AG04450 (cell line): ENCODE data around the gene LRIF1. TPM values are rescaled to one million over a fixed set of nuclear protein-coding genes. Genes with fewer than 3 reads are reported as not detected.

Experiments used
- CTCF ChIA-PET: fragments of 300-600, 350-600 bp; formaldehyde crosslinking; extraction: SDS; loops from one replicate; lab custom pipeline; 2022; ENCODE audit warnings: antibody characterized with exemption, inconsistent platforms; lab: Charles Lee
- POLR2A ChIA-PET: fragments of 350-600 bp; formaldehyde crosslinking; extraction: SDS; loops from one replicate; lab custom pipeline; 2021; ENCODE audit warnings: antibody characterized with exemption, inconsistent platforms; lab: Yijun Ruan, JAX
- DNase-seq: peaks from one replicate; pipeline ENCODE4 v3.0.0-alpha.2; 2011; ENCODE audit warnings: low read depth, low spot score
- H3K27ac ChIP-seq: one replicate; pipeline ENCODE4 v1.5.1; 2012; ENCODE audit warnings: low read depth, low read length, control low read depth
- H3K27me3 ChIP-seq: one replicate; pipeline ENCODE4 v1.6.0; 2012; ENCODE audit warnings: low read length; ENCODE audit not compliant: control insufficient read depth, insufficient read depth
- H3K4me3 ChIP-seq: 2 replicates; pipeline ENCODE4 v1.5.1; 2011; ENCODE audit warnings: mild to moderate bottlenecking, low read depth, low read length, control low read depth
- H3K9me3 ChIP-seq: 2 replicates; pipeline ENCODE4 v1.5.1; 2012; ENCODE audit warnings: low read length; ENCODE audit not compliant: control insufficient read depth, insufficient read depth
- CTCF ChIP-seq: IDR thresholded peaks from 2 replicates; pipeline ENCODE4 v1.5.1; 2011; ENCODE audit warnings: low read depth, low read length, control low read depth, inconsistent platforms
- polyA plus RNA-seq: library from polyadenylated mRNA; depleted of rRNA; stranded (reverse); fragments of >200 nt; gene quantifications from 2 replicates; pipeline ENCODE4 v1.2.3, GENCODE V29; 2011

LRIF1 gene
- polyA plus RNA-seq, 1 experiment: 14.9 TPM

DNA sequence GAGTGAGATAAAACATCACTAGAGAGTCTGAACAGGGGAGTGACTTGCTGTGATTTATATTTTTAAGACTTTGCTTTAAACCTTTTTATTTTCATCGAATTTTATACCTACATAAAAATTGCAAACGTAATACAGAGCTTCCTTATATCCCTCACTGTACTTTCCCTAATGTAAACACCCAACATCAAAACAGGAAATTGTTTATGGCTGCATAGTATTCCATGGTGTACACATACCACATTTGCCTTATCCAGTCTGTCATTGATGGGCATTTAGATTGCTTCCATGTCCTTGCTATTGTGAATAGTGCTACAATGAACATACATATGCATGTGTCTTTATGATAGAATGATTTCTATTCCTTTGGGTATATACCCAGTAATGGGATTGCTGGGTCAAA is 34.8 kb downstream of the LRIF1 start:
- H3K4me3 ChIP-seq: no peak overlapping the region
- ChIA-PET POLR2A (no interaction called here), CTCF (no interaction called here)
- no peak overlapping the region for H3K27ac ChIP-seq
- no peaks in the 10 kb centered on the region for H3K27me3 ChIP-seq
- TF ChIP-seq CTCF: no peak
- no peaks in the 10 kb centered on the region for H3K9me3 ChIP-seq
- DNase-seq: no peak

DNA sequence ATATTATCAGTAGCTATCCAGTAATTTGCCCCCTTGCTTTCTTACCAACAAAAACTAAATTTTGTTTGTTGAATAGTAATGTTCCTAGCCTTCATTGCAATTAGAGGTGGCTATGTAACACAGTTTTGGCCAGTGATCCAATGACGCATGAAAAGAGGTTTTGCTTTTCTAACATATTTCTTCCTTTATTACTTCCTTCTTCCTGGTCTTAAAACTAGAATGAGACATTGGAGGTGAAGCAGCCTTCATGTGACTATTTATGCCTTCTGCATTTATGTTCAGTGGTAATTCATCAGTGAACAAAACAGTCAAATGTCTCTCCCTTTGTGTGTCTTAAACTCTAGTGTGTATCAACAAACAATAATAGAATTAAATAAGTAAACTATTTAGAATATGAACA is 35.5 kb downstream of the LRIF1 start:
- ChIA-PET POLR2A (no interaction called here), CTCF (no interaction called here)

DNA sequence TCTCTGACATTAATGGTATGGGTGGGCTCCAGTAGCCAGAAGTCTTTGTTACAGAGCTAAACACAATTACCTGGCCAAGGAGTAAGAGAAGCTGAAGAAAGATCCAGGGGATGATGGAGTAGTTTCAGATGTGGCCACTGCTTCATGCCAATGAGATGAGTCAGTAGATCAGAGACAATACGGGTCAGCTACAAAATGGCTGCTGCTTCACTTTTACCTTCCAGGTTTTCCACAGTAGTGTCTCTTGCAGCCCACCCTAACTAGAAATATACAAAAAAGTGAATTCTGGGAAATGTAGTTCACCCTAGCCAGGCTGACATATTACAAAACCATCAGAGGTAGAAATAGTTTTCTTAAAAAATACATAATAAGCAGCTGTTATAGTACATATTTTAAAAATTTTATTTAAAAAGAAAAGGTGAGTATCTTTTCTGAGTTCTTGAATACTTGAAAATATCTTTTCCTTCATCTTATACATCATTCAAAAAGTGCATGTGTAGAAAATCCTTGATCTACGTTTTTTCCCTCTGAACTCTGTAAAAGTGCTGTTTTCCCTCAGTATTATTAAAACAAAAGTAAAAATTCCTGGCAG is 36.1 kb downstream of the LRIF1 start:
- no peak overlapping the region for H3K4me3 ChIP-seq
- no peak for DNase-seq
- no peak overlapping the region for H3K27ac ChIP-seq
- H3K27me3 ChIP-seq: no peaks in the 10 kb centered on the region
- ChIA-PET CTCF (no interaction called here), POLR2A (no interaction called here)
- H3K9me3 ChIP-seq: no peaks in the 10 kb centered on the region
- TF ChIP-seq CTCF: no peak

More for the DNA sequence above, 35.5 kb downstream of the LRIF1 start:
- H3K9me3 ChIP-seq: no peaks in the 10 kb centered on the region
- no peak overlapping the region for H3K4me3 ChIP-seq
- DNase-seq: no peak
- H3K27ac ChIP-seq: no peak overlapping the region
- no peaks in the 10 kb centered on the region for H3K27me3 ChIP-seq
- TF ChIP-seq CTCF: no peak

- H3K4me3 ChIP-seq: no peak overlapping the region
- no peaks in the 10 kb centered on the region for H3K9me3 ChIP-seq
- ChIA-PET POLR2A (no interaction called here), CTCF (no interaction called here)
- no peak overlapping the region for H3K27ac ChIP-seq
- H3K27me3 ChIP-seq: no peaks in the 10 kb centered on the region
- TF ChIP-seq CTCF: no peak
- DNase-seq: no peak
These were observed 41.8 kb downstream of the LRIF1 start for GRCh38 chr1:110921953-110922352.

- CTCF ChIA-PET: interaction anchor here (0.6 kb wide), 1 partner anchor 37 kb away, joined by 3 read pairs; no protein-coding TSS in a partner anchor
- no peak for DNase-seq
- POLR2A ChIA-PET: no interaction called here
- Histone ChIP-seq H3K4me3 (no peak overlapping the region), H3K27ac (no peak overlapping the region), H3K9me3 (no peaks in the 10 kb centered on the region), H3K27me3 (no peaks in the 10 kb centered on the region)
- TF ChIP-seq CTCF: no peak
These were observed 45.7 kb downstream of the LRIF1 start for GRCh38 chr1:110918016-110918415.
